Measurements from ENCODE around the gene DECR2. TPM values are rescaled to one million over a fixed set of nuclear protein-coding genes. Genes with fewer than 3 reads are reported as not detected.

The DECR2 gene
- total and polyA plus RNA-seq, 9 of the 15 experiments (the other 6 are each of a cell fraction or from before 2014, with no cell fraction given), result 1.0 to 31.9 (median 10.3) TPM

DNA sequence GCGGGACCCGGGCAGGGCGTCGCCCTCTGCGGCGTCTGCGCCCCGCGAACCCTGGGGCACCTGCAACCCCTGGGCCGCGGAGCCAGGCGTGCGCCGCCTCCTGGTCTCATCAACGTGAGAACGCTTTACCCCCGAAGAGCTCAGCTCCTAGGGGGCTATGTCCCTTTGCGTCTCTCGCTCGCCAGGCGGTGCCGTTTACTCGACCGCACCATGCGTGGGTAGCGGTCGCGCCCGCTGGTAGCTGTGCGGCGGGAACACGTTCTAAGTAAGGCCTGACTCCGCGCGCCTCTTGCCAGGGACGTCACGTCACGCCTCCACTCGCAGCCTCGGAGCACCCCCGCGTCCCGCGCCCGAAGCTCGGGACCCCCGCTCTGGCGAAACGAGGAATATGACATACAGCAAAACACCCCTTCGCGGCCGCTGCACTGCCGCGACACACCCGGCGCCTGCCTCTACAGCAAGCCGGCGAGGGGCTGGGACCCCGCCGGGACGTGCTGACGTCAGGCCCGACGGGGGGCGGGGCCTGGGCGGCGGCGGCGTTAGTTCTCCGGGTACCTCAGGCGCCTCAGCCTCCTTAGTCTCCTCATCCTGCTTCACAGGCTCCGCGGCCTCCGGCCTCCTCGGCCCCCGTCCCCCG is 23.5 kb downstream of the DECR2 start, which contains the start of gene RAB11FIP3 (continued):
- TF ChIP-seq, protein P1, sequence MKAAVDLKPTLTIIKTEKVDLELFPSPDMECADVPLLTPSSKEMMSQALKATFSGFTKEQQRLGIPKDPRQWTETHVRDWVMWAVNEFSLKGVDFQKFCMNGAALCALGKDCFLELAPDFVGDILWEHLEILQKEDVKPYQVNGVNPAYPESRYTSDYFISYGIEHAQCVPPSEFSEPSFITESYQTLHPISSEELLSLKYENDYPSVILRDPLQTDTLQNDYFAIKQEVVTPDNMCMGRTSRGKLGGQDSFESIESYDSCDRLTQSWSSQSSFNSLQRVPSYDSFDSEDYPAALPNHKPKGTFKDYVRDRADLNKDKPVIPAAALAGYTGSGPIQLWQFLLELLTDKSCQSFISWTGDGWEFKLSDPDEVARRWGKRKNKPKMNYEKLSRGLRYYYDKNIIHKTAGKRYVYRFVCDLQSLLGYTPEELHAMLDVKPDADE (conservative IDR thresholded peaks at IDR 0.05; ENCODE audit: control insufficient read depth, low read depth, low read length), result no peak; the same call in 1 of the 2 replicates
- TF ChIP-seq, protein P2, sequence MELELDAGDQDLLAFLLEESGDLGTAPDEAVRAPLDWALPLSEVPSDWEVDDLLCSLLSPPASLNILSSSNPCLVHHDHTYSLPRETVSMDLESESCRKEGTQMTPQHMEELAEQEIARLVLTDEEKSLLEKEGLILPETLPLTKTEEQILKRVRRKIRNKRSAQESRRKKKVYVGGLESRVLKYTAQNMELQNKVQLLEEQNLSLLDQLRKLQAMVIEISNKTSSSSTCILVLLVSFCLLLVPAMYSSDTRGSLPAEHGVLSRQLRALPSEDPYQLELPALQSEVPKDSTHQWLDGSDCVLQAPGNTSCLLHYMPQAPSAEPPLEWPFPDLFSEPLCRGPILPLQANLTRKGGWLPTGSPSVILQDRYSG (tag; conservative IDR thresholded peaks at IDR 0.05; ENCODE audit: low read depth), result 0 out of 2 replicates have a peak, but pooled peaks have one; percentile 43
- TF ChIP-seq GABPB2 (CRISPR knock-in tag; conservative IDR thresholded peaks at IDR 0.05) (no peak), CEBPB (tag; IDR thresholded peaks at IDR 0.05) (no peak), NR1H2 (CRISPR knock-in tag; IDR thresholded peaks at IDR 0.05) (no peak), NFIC (IDR thresholded peaks at IDR 0.05) (peak; percentile 22; the same call in 1 of the 2 replicates), DMBX1 (CRISPR knock-in tag; IDR thresholded peaks at IDR 0.05; ENCODE audit: borderline replicate concordance) (peak; percentile 52; the same call in 1 of the 2 replicates), RBM25 (IDR thresholded peaks at IDR 0.05; ENCODE audit: low read depth, low read length, severe bottlenecking) (no peak), DACH1 (IDR thresholded peaks at IDR 0.05; ENCODE audit: partially characterized antibody) (no peak), CHD4 (IDR thresholded peaks at IDR 0.05; ENCODE audit: insufficient read depth, insufficient replicate concordance, low read depth, low read length, poor library complexity, severe bottlenecking) (no peak), IFI16 (CRISPR knock-in tag; IDR thresholded peaks at IDR 0.05) (no peak), MTA2 (IDR thresholded peaks at IDR 0.05; ENCODE audit: low read depth) (no peak), JUND (IDR thresholded peaks at IDR 0.05; ENCODE audit: borderline replicate concordance, low read depth, low read length) (peak; percentile 58; the same call in 1 of the 2 replicates), JUND (tag; IDR thresholded peaks at IDR 0.05; ENCODE audit: borderline replicate concordance, low read depth, low read length) (no peak; the same call in 2 of the 3 replicates), RBFOX2 (IDR thresholded peaks at IDR 0.05; ENCODE audit: low read depth, low read length) (peak; percentile 84), ZNF224 (CRISPR knock-in tag; IDR thresholded peaks at IDR 0.05) (0 out of 2 replicates have a peak, but pooled peaks have one; percentile 20), NONO (IDR thresholded peaks at IDR 0.05; ENCODE audit: low read depth in 2 of 2, low read length in 1 of 2) (0 out of 4 replicates have a peak, but pooled peaks of 1 of the 2 experiments have one; percentile 10), PCBP1 (IDR thresholded peaks at IDR 0.05; ENCODE audit: low read depth, low read length, poor library complexity, severe bottlenecking) (no peak), SMARCB1 (IDR thresholded peaks at IDR 0.05; ENCODE audit: insufficient read length, low read depth) (no peak), POLR2AphosphoS2 (IDR thresholded peaks at IDR 0.05; ENCODE audit: low read length) (no peak)
- TF ChIP-seq, protein P3, sequence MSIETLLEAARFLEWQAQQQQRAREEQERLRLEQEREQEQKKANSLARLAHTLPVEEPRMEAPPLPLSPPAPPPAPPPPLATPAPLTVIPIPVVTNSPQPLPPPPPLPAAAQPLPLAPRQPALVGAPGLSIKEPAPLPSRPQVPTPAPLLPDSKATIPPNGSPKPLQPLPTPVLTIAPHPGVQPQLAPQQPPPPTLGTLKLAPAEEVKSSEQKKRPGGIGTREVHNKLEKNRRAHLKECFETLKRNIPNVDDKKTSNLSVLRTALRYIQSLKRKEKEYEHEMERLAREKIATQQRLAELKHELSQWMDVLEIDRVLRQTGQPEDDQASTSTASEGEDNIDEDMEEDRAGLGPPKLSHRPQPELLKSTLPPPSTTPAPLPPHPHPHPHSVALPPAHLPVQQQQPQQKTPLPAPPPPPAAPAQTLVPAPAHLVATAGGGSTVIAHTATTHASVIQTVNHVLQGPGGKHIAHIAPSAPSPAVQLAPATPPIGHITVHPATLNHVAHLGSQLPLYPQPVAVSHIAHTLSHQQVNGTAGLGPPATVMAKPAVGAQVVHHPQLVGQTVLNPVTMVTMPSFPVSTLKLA (conservative IDR thresholded peaks at IDR 0.05), result peak; percentile 58 to 67
- TF ChIP-seq, protein P4, sequence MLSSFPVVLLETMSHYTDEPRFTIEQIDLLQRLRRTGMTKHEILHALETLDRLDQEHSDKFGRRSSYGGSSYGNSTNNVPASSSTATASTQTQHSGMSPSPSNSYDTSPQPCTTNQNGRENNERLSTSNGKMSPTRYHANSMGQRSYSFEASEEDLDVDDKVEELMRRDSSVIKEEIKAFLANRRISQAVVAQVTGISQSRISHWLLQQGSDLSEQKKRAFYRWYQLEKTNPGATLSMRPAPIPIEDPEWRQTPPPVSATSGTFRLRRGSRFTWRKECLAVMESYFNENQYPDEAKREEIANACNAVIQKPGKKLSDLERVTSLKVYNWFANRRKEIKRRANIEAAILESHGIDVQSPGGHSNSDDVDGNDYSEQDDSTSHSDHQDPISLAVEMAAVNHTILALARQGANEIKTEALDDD (IDR thresholded peaks at IDR 0.05), result no peak

All from K562 (cell line).